BLaER1 treated with 17β-estradiol and CSF1 and Interleukin-3, amounts not matched to agents 10 nM and 100 nM (cell line): ENCODE results near the gene SLC35C1.

ENCODE experiments used
- H3K27ac ChIP-seq, 11 experiments: shearing (Covaris generic); formaldehyde crosslinking; 2 replicates each; pipeline ENCODE4 v1.8.1; 2022
- H3K27me3 ChIP-seq, 11 experiments: shearing (Covaris generic); formaldehyde crosslinking; 2 replicates each; pipeline ENCODE4 v1.8.1; 2022
- H3K36me3 ChIP-seq, 11 experiments: shearing (Covaris generic); formaldehyde crosslinking; 2 replicates each; pipeline ENCODE4 v1.8.1; 2022
- H3K4me1 ChIP-seq, 10 experiments: shearing (Covaris generic); formaldehyde crosslinking; 2 replicates each; pipeline ENCODE4 v1.8.1; 2022
- H3K4me2 ChIP-seq, 11 experiments: shearing (Covaris generic); formaldehyde crosslinking; 2 replicates each; pipeline ENCODE4 v1.8.1; 2022
- H3K4me3 ChIP-seq, 10 experiments: shearing (Covaris generic); formaldehyde crosslinking; 2 replicates each; pipeline ENCODE4 v1.8.1; 2022
- H3K9ac ChIP-seq, 11 experiments: shearing (Covaris generic); formaldehyde crosslinking; 2 replicates each; pipeline ENCODE4 v1.8.1; 2022
- H3K9me3 ChIP-seq, 11 experiments: shearing (Covaris generic); formaldehyde crosslinking; replicated peaks in 1 of 11; 2 replicates each; pipeline ENCODE4 v1.8.1; 2022
- H4K20me1 ChIP-seq, 11 experiments: shearing (Covaris generic); formaldehyde crosslinking; 2 replicates each; pipeline ENCODE4 v1.8.1; 2022
- Cebpa-rat ChIP-seq, 11 experiments: shearing (Covaris generic); IDR thresholded peaks; 2 replicates each; pipeline ENCODE4 v1.8.1; 2022

The SLC35C1 gene

DNA sequence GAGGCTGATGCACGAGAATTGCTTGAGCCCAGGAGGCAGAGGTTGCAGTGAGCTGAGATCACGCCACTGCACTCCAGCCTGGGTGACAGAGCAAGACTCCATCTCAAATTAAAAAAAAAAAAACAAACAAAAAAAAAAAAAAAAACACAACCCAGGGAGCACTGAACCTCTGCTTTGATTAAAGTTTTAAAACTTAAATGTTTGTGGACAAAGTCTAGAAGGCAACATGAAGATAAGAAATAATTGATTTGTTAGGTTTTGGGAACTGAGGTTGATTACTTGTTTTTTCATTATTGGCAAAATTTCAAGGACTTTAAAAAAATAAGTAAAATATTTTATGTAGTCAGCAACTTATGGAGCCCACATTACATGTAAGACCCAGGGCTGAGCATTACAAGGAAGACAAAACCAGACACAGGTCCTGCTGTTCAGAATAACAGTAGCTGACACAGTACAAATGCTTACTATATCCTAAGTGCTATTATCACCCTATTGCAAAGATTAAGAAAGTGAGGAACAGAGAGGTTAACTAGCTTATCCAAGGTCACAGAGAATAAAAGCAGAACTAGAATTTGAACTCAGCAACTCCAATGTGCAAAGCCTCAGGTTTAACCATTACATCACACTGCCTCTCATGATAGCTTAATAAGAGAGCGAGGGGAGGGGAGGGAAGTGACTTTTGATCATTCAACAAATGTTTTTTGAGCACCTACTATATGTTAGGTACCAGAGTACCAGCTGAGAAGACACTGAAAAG, 40.1 kb downstream of the SLC35C1 start:
- Histone ChIP-seq H3K36me3 (0 out of 22 replicates have a peak, but pooled peaks cover 0 to 2% (median 0%) of the 10 kb centered on the region in 11 experiments), H4K20me1 (peaks cover 18 to 26% (median 23%) of the 10 kb centered on the region in 11 experiments; a peak in 21 of 22 replicates), H3K4me1 (peaks cover 23 to 34% (median 26%) of the 10 kb centered on the region in 10 experiments), H3K27me3 (no peaks in the 10 kb centered on the region), H3K9ac (no peak overlapping the region), H3K4me2 (no peak overlapping the region), H3K9me3 (no peaks in the 10 kb centered on the region), H3K27ac (no peak overlapping the region), H3K4me3 (no peak overlapping the region)
- no peak for TF ChIP-seq Cebpa-rat (IDR thresholded peaks at IDR 0.05)

DNA sequence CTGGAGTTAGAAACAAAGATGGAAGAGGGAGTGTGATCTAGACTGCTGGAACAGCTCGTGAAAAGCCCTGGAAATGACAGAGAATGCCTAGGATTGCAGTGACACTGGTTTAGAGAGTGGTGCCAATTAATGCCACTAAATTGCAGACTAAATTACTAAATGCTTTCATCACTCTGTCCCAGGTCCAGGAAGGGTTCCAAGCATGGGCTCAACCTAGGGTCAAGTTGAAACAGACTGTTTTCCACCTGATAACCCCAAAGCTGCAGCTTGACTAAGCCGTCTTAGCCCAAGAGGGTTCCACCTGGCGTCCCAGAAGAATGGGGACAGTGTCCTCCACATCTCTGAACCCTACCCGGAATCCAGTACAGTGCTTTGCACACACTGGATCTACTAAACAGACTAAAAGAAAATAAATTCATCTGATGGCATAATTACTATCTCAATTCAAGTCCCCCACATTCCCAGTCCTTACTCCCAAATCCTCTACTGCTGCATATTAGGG, 41.3 kb downstream of the SLC35C1 start:
- Histone ChIP-seq H3K9me3 (no peaks in the 10 kb centered on the region), H3K4me3 (no peak overlapping the region; a peak in 1 of 20 replicates), H3K27me3 (no peaks in the 10 kb centered on the region), H3K27ac (peak overlapping the region in 4 of 11 experiments; percentile 61 to 94 (median 74); a peak in 5 of 22 replicates), H3K4me2 (peak overlapping the region; percentile 64 to 96 (median 72); a peak in 20 of 22 replicates), H3K4me1 (peaks cover 23 to 38% (median 28%) of the 10 kb centered on the region in 10 experiments), H3K9ac (peak overlapping the region in 3 of 11 experiments; percentile 22 to 87 (median 52); a peak in 2 of 22 replicates), H4K20me1 (peaks cover 31 to 38% (median 35%) of the 10 kb centered on the region in 11 experiments; a peak in 21 of 22 replicates), H3K36me3 (peaks cover 0 to 9% (median 0%) of the 10 kb centered on the region in 11 experiments; a peak in 1 of 22 replicates)
- TF ChIP-seq Cebpa-rat (IDR thresholded peaks at IDR 0.05): no peak

DNA sequence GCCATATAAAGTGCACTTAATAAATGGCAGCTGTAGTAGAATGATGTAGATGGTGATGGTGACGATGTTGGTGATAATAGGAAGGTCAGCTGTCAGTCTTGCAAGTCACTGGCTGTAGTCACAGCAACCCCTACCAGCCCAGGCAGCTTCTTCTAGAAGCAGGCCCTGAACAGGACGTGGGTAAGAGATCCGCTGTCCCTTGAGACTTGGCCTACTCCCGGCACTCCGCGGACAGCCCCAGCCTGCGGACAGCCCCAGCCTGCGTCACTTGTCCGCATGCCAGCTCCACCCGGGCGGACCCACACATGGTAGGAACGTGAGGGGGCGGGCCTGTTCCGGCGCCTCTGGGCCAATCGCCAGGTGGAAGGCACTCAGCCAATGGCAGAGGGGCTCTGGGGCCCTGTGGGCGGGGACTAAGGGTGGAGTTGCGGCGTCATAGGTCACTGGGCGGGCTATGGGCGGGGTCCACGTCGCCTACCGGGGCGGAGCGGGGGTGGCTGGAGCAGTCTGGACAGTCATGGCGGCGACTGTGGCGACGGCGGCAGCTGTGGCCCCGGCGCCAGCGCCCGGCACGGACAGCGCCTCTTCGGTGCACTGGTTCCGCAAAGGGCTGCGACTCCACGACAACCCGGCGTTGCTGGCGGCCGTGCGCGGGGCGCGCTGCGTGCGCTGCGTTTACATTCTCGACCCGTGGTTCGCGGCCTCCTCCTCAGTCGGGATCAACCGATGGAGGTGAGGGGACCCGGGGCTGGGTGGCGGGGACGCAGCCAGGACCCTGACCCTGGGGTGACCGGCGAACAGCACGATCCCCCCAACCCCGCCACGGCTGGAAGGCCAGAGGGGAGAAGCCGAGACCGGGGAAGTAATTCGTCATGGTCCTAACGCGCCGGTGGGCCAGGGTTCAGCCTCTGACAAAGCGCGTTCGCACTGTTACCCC, 42.3 kb downstream of the SLC35C1 start, which contains the start of gene CRY2:
CRY2 (plus strand) TSS at position 502 of the 937 bp plus-strand sequence; CDS start at position 518, 16 bp downstream.
- peaks cover 39 to 48% (median 46%) of the 10 kb centered on the region in 11 experiments; a peak in 21 of 22 replicates for H4K20me1 ChIP-seq
- TF ChIP-seq Cebpa-rat (IDR thresholded peaks at IDR 0.05): no peak
- H3K27me3 ChIP-seq: no peaks in the 10 kb centered on the region
- peaks cover 26 to 42% (median 30%) of the 10 kb centered on the region in 10 experiments for H3K4me1 ChIP-seq
- H3K36me3 ChIP-seq: peaks cover 0 to 9% (median 0%) of the 10 kb centered on the region in 11 experiments; a peak in 1 of 22 replicates
- peak within 1 kb of the TSS; percentile 75 to 95 (median 88) for H3K4me3 ChIP-seq
- no peaks in the 10 kb centered on the region for H3K9me3 ChIP-seq
- peak within 1 kb of the TSS; percentile 70 to 94 (median 84) for H3K27ac ChIP-seq
- peak within 1 kb of the TSS; percentile 79 to 96 (median 86) for H3K4me2 ChIP-seq
- H3K9ac ChIP-seq: peak within 1 kb of the TSS; percentile 81 to 95 (median 90)

DNA sequence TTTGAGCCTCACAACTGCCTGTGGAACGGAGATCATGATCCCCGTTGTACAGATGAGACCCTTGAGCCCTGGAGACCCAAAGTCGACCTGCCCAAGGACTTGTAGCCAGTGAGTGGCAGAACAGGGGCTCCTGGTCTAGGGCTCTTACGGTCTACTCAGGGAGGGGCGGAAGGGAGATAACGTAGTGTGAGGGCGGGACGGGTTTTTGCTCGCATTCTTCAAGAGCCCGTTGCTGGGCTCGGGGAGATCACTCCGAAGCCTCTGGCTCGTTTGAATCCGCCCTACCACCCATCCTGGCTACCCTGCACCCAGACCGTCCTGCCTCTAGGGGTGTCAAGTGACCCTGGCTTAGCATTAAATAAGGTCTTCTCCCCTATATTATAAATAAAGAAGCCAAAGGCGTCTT, 43.0 kb downstream of the SLC35C1 start:
- TF ChIP-seq Cebpa-rat (IDR thresholded peaks at IDR 0.05): no peak
- Histone ChIP-seq H3K4me3 (peak overlapping the region; percentile 75 to 95 (median 88)), H4K20me1 (peaks cover 46 to 55% (median 52%) of the 10 kb centered on the region in 11 experiments; a peak in 21 of 22 replicates), H3K9me3 (no peaks in the 10 kb centered on the region), H3K36me3 (peaks cover 0 to 9% (median 0%) of the 10 kb centered on the region in 11 experiments; a peak in 1 of 22 replicates), H3K27me3 (no peaks in the 10 kb centered on the region), H3K9ac (peak overlapping the region; percentile 81 to 95 (median 90)), H3K4me1 (peaks cover 28 to 49% (median 35%) of the 10 kb centered on the region in 10 experiments), H3K27ac (peak overlapping the region; percentile 70 to 94 (median 84)), H3K4me2 (peak overlapping the region; percentile 76 to 96 (median 86))

DNA sequence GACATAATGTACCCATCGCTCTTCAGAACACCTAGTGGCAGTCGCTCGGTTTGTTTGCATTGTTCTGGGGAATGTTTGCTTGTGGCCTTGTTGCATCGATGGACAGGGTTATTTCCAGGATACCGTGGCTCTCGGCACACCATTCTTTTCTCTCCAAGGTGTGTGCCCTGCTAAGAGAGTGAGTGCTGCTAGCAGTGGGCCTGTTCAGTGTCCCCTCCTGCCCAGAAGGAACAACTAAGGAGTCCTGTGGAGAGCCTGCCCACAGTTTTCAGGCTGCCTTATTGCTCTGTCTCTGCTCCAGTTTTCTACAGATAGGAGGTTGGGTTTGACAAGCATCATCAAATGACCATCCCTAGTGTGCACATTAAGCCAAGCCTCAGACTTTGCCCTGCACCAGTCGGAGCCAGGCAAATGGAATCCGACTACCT, 43.7 kb downstream of the SLC35C1 start:
- no peak overlapping the region; a peak in 1 of 22 replicates for H3K27ac ChIP-seq
- H3K36me3 ChIP-seq: peaks cover 0 to 15% (median 0%) of the 10 kb centered on the region in 11 experiments; a peak in 6 of 22 replicates
- H3K4me1 ChIP-seq: peaks cover 27 to 45% (median 33%) of the 10 kb centered on the region in 10 experiments
- peak overlapping the region in 10 of 11 experiments; percentile 81 to 95 (median 90); a peak in 19 of 22 replicates for H3K9ac ChIP-seq
- H3K4me2 ChIP-seq: peak overlapping the region; percentile 76 to 96 (median 86)
- no peak for TF ChIP-seq Cebpa-rat (IDR thresholded peaks at IDR 0.05)
- H4K20me1 ChIP-seq: peaks cover 53 to 62% (median 60%) of the 10 kb centered on the region in 11 experiments; a peak in 21 of 22 replicates
- H3K27me3 ChIP-seq: no peaks in the 10 kb centered on the region
- H3K9me3 ChIP-seq: no peaks in the 10 kb centered on the region
- H3K4me3 ChIP-seq: peak overlapping the region; percentile 75 to 95 (median 88); a peak in 17 of 20 replicates

DNA sequence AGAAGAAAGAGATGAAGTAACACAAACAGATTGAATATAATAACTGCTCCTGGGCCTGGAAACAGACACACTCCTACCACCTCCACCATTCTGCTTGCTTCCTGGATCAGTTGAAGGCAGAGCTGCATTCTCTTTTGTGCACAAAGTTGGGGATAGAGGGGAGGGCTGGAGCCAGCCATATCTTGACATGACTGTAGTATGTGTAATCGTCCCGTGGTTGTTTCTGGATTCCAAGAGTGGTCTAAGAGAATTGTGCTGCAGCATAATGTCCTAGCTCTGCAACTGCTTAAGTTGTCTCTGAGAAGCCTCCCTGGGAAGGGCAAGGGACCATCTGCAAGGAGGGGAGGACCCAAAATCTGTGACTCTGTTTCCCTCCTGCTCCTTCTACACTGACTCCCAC, 45.5 kb downstream of the SLC35C1 start:
- Histone ChIP-seq H3K9ac (no peak overlapping the region; a peak in 1 of 22 replicates), H3K36me3 (peaks cover 0 to 21% (median 8%) of the 10 kb centered on the region in 11 experiments; a peak in 15 of 22 replicates), H3K9me3 (no peaks in the 10 kb centered on the region), H4K20me1 (peaks cover 70 to 80% (median 78%) of the 10 kb centered on the region in 11 experiments; a peak in 21 of 22 replicates), H3K4me2 (no peak overlapping the region), H3K4me1 (peaks cover 30 to 51% (median 39%) of the 10 kb centered on the region in 10 experiments), H3K27ac (no peak overlapping the region), H3K27me3 (no peaks in the 10 kb centered on the region), H3K4me3 (no peak overlapping the region)
- no peak for TF ChIP-seq Cebpa-rat (IDR thresholded peaks at IDR 0.05)

DNA sequence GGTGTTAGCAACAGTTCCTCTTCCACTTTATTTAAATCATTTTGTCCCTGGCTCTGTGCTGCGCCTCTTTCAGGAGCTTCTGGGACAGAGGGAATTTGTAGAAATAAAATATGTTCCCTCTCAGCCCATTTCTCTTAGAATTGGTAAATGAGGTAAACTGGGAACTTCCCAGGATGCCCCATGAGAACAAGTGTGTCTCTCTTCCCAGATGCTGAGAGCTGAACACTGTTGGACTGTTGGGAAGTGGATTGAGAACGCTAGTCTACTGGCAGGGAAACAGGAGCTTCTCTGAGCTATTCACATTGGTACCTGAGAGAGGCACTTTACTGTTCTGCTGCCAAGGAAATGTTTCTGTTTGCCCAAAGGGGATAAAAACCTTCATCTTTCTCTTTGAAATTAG, 46.3 kb downstream of the SLC35C1 start:
- peaks cover 70 to 88% (median 85%) of the 10 kb centered on the region in 11 experiments; a peak in 21 of 22 replicates for H4K20me1 ChIP-seq
- no peaks in the 10 kb centered on the region for H3K27me3 ChIP-seq
- no peak overlapping the region for H3K4me3 ChIP-seq
- H3K27ac ChIP-seq: no peak overlapping the region
- peaks cover 27 to 49% (median 39%) of the 10 kb centered on the region in 10 experiments for H3K4me1 ChIP-seq
- H3K9ac ChIP-seq: no peak overlapping the region
- no peak overlapping the region for H3K4me2 ChIP-seq
- TF ChIP-seq Cebpa-rat (IDR thresholded peaks at IDR 0.05): no peak
- peaks cover 7 to 29% (median 15%) of the 10 kb centered on the region in 11 experiments for H3K36me3 ChIP-seq
- no peaks in the 10 kb centered on the region for H3K9me3 ChIP-seq
